GM10266 (cell line): ENCODE data around the gene CDK16.

Source experiments
- DNase-seq: peaks from one replicate; pipeline ENCODE4 v3.0.0; 2012; ENCODE audit errors: extremely low spot score
- TF ChIP-seq, protein P1 (sequence below): IDR thresholded peaks from 2 replicates; pipeline ENCODE4 v1.5.1; 2012; ENCODE audit warnings: mild to moderate bottlenecking, low read depth; ENCODE audit not compliant: control insufficient read depth, insufficient read depth; ENCODE audit errors: missing control alignments

CDK16 gene

DNA sequence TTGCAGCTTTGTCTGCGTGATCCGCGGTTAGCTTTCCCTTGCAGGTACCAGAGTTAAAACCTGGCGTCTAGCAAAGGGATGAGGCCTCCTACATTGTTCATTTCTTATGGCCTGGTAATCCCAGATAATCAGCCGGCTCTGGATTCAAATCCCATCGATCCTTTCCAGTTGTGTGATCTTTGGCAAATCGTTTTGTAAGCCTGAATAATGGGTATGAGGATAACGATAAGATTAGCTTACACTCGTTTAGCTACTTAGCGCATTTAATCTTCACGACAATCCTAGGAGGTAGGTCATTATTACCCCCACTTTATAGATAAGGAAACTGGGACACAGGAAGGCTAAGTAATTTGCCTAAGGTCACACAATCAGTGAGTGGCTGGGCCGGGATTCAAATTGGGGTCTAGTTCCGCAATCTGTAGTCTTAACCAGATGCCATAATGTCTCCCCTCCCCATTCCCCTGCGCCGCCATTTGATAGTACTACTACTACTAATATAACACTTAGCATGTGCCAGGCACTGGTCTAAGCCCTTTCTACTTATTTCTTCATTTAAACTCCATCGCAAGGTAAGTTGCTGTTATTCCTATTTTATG is 26.6 kb upstream of the CDK16 start:
- no peak for DNase-seq
- TF ChIP-seq, protein P1, sequence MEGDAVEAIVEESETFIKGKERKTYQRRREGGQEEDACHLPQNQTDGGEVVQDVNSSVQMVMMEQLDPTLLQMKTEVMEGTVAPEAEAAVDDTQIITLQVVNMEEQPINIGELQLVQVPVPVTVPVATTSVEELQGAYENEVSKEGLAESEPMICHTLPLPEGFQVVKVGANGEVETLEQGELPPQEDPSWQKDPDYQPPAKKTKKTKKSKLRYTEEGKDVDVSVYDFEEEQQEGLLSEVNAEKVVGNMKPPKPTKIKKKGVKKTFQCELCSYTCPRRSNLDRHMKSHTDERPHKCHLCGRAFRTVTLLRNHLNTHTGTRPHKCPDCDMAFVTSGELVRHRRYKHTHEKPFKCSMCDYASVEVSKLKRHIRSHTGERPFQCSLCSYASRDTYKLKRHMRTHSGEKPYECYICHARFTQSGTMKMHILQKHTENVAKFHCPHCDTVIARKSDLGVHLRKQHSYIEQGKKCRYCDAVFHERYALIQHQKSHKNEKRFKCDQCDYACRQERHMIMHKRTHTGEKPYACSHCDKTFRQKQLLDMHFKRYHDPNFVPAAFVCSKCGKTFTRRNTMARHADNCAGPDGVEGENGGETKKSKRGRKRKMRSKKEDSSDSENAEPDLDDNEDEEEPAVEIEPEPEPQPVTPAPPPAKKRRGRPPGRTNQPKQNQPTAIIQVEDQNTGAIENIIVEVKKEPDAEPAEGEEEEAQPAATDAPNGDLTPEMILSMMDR: no peak

DNA sequence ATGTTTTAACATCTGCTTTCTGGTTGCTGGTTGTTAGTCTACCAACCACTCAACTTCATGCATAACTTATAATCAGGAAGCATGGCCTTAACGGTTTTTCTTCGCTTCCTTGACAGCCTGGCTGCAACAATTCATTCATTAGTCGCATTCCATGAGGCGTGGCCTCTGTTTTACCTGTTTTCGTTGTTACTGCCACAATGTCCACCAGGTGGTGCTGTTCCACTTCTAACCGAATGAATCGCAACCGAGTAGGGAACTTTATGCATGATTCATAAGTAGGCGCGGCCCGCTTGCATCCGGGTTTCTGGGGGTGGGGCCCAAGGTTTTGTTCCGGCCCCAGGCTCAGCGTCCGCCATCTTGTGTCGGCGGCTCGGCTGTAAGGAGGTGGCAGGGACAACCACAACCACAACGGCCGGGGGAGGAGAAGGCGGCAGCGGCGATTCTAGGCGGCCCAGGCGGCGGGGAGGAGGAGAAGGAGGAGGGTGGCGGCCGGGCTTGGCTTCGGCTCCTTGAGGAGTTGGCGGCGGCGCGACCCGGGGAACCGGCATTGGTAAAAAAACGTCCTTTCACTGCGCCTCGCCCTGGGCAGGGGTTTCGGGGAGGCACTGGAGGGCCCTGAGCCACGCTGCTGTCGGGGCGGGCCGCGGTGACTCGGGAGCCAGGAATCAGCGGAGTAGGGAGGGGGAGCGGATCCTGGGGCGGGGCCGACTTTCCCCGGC is 24.8 kb upstream of the CDK16 start, which contains the start of gene UBA1:
UBA1 (plus strand) TSS at position 355 of the 719 bp plus-strand sequence. CDS start 4,974 bp downstream, outside the sequence.
- TF ChIP-seq, protein P1: peak; percentile 55
- peak; percentile 76 for DNase-seq

DNA sequence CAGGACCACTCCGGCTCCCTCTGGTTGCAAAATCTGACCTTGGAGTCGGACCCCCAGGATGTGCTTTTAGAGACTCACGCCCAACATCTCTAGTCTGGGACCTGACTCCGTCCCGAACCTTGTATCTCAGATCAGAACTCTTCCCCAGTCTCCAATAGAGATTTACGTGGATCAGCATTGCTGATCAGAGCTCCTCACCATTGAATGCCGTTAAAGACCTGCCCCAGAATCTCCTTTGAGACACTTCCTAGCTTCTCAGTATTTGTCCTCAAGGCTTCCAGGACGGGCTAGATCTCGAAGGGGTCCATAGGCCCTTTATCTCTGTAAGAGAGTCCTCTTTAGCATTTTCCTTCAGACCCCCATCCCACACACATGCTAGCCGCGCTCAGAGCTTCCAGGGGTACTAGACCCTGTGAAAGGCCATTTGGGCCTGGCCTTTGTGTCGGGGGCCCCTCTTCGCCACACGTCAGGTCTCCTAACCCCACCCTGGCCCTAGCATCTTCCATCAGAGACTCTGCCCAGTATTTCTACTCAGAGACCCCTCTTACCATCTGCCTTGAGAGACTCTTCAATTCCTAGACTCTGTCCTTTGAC is 24.2 kb upstream of the CDK16 start:
- TF ChIP-seq, protein P1: no peak
- DNase-seq: no peak

DNA sequence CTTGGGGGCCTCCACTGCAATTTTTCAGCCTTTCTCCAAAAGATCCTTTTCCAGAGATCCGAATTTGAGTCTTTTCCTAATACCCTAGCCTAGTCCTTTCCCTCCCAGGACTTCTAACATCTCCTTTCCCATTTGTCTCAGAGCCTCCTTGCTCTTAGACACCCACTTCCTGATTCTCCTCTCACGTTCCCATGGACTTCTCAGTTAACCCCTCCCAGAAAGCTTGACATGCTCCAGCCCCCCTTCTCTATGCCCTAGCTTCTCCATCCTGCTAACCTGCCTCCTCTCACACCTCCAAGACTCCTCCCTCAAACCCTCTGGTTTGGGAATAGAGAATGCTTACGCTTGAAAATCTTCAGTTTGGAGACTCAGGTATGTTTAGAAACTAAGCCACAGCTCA is 22.4 kb upstream of the CDK16 start:
- TF ChIP-seq, protein P1: no peak
- no peak for DNase-seq

DNA sequence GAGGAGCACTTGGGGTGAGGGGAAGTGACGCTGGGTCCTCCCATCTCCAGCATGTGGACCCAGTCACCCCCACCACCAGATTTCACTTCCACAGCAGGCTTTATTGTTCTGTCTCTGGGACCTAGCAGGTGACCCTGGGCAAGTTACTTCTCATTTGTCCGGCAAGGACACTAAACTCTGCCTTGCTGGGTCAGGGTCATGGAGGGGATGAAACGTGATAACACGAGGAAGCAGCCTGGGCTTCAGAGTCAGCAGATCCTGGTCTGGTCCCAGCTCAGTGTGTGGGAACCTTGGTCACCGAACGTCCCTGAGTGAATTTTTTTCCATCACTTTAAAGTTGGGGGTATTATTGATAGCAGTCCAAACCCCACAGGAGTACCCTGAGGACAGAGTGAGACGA is 21.0 kb upstream of the CDK16 start:
- TF ChIP-seq, protein P1: no peak
- DNase-seq: no peak

DNA sequence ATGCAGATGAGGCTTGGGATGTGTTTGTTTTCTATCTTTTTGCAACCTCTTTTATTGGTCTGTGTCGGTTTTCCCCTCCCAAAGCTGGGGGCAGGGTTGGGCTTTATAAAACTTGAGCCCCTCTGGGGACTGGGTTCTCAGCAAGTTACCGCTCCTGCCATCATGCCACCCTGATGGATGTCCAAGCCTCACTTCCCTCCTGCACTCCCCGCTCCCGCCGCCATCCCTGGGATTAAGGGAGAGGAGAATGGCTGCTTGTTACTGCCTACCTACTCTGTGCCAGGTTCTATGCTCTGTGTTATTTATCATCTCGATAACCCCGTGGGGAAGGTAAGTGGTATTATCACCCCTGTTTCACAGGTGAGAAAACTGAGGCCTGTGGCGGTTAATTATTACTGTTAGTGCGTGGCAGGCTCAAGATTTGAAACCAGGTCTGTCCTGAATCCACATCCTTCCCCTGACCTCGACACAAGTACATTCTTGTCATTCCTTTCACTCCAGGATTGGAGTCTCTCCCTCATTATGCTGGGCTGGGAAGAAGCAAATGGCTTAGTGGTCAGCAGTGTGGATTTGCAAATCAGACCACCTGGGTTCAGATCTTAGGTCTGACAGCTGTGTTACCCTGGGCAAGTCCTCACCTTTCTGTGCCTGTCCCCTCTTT is 20.3 kb upstream of the CDK16 start:
- no peak for DNase-seq
- TF ChIP-seq, protein P1: no peak

DNA sequence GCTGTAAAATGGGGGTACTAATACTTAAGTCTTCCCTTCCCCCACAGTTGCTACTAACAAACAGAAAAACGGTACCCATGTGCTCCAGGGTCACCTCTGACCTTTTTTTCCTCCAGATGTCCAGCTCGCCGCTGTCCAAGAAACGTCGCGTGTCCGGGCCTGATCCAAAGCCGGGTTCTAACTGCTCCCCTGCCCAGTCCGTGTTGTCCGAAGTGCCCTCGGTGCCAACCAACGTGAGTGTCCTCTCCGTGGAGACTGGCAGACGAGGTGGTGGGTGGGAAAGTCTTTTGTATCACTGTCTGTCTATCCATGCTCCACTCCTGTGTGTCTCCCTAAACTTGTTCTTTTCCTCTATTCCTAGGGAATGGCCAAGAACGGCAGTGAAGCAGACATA is 19.8 kb upstream of the CDK16 start:
- TF ChIP-seq, protein P1: no peak
- no peak for DNase-seq
